ENCODE results near the gene CPD. TPM values are rescaled to one million over a fixed set of nuclear protein-coding genes. Genes with fewer than 3 reads are reported as not detected.
A peak's percentile ranks its signal among the peaks of the same experiment; 100 is the strongest.

Gene CPD
- total and polyA plus RNA-seq, 2 of the 13 experiments (the other 11 are each of a cell fraction or from before 2014, with no cell fraction given), result 46.1 to 72.3 TPM

GRCh38 chr17:30337393-30337999, 41.2 kb upstream of the CPD start (continued):
- TF ChIP-seq HINFP (CRISPR knock-in tag; IDR thresholded peaks at IDR 0.05; ENCODE audit: low read depth), result peak; percentile 59; the same call in 1 of the 2 replicates
- no peak for TF ChIP-seq ZNF550 (CRISPR knock-in tag; IDR thresholded peaks at IDR 0.05; ENCODE audit: borderline replicate concordance)
- TF ChIP-seq HMG20A (CRISPR knock-in tag; IDR thresholded peaks at IDR 0.05; ENCODE audit: borderline replicate concordance), result peak; percentile 61; the same call in 1 of the 2 replicates
- 0 out of 2 replicates have a peak, but pooled peaks have one; percentile 29 for TF ChIP-seq ZNF770 (CRISPR knock-in tag; IDR thresholded peaks at IDR 0.05)
- peak; percentile 76 for TF ChIP-seq ZNF687 (CRISPR knock-in tag; IDR thresholded peaks at IDR 0.05)
- TF ChIP-seq MEF2D (CRISPR knock-in tag; IDR thresholded peaks at IDR 0.05), result no peak; the same call in 1 of the 2 replicates
- TF ChIP-seq EP300 (IDR thresholded peaks at IDR 0.05; ENCODE audit: low read depth in 2 of 2, low read length in 2 of 2), result peak in 1 of 2 experiments; percentile 76; a peak in 2 of 4 replicates
- peak; percentile 50; the same call in 1 of the 2 replicates for TF ChIP-seq EP300 (CRISPR knock-in tag; IDR thresholded peaks at IDR 0.05; ENCODE audit: borderline replicate concordance)
- TF ChIP-seq NFE2L2 (IDR thresholded peaks at IDR 0.05; ENCODE audit: low read length), result no peak
- no peak for TF ChIP-seq ZNF326 (CRISPR knock-in tag; IDR thresholded peaks at IDR 0.05; ENCODE audit: borderline replicate concordance)
- TF ChIP-seq FOSL2 (CRISPR knock-in tag; IDR thresholded peaks at IDR 0.05), result peak; percentile 61
- no peak for TF ChIP-seq ZNF160 (CRISPR knock-in tag; IDR thresholded peaks at IDR 0.05)
- TF ChIP-seq HOXA5 (CRISPR knock-in tag; IDR thresholded peaks at IDR 0.05), result no peak
- 0 out of 2 replicates have a peak, but pooled peaks have one; percentile 60 for TF ChIP-seq SIN3A (IDR thresholded peaks at IDR 0.05; ENCODE audit: borderline replicate concordance, low read depth, low read length)
- no peak for TF ChIP-seq JARID2 (CRISPR knock-in tag; IDR thresholded peaks at IDR 0.05; ENCODE audit: insufficient replicate concordance)
- no peak for TF ChIP-seq ZNF713 (CRISPR knock-in tag; IDR thresholded peaks at IDR 0.05)
- no peak for TF ChIP-seq ZNF512 (CRISPR knock-in tag; IDR thresholded peaks at IDR 0.05)
- no peak for TF ChIP-seq ZNF530 (CRISPR knock-in tag; IDR thresholded peaks at IDR 0.05; ENCODE audit: low read depth)
- TF ChIP-seq ZNF333 (CRISPR knock-in tag; IDR thresholded peaks at IDR 0.05; ENCODE audit: borderline replicate concordance), result no peak
